ENCODE data around the gene SLC9A9. TPM values are rescaled to one million over a fixed set of nuclear protein-coding genes. Genes with fewer than 3 reads are reported as not detected.

Gene SLC9A9
- total and polyA plus RNA-seq, 2 donors (not counting 1 experiment from before 2014, with no cell fraction given) = 14.3 to 74.0 TPM

- Histone ChIP-seq H3K4me1 (ENCODE audit: control insufficient read depth, extremely low read depth, insufficient read depth, low read length) (peaks cover 3% of the 10 kb centered on the region), H3K9me3 (ENCODE audit: control insufficient read depth, insufficient read depth, low read depth, low read length) (no peaks in the 10 kb centered on the region), H3K4me2 (ENCODE audit: extremely low read depth, insufficient read depth, low read length) (no peak overlapping the region), H3K9ac (ENCODE audit: insufficient read depth, low read length) (no peak overlapping the region), H3K36me3 (ENCODE audit: control insufficient read depth, insufficient read depth, low read length) (no peaks in the 10 kb centered on the region), H3K4me3 (replicated peaks in 1 of 4; ENCODE audit: control extremely low read depth in 1 of 4, insufficient read depth in 1 of 4, low read depth in 3 of 4, low read length in 4 of 4) (no peak overlapping the region), H3K27me3 (ENCODE audit: control insufficient read depth, insufficient read depth, low read length) (no peaks in the 10 kb centered on the region), H3K27ac (ENCODE audit: insufficient read depth, low read length) (no peak overlapping the region), H4K20me1 (ENCODE audit: control insufficient read depth, extremely low read depth, insufficient read depth, low read length) (no peaks in the 10 kb centered on the region), H3K79me2 (ENCODE audit: control insufficient read depth, insufficient read depth, low read length) (no peaks in the 10 kb centered on the region), H2AFZ (ENCODE audit: low read length) (no peak overlapping the region)
- no peak for TF ChIP-seq EZH2 (IDR thresholded peaks at IDR 0.05; ENCODE audit: low read length, missing control alignments)
- no peak for TF ChIP-seq CTCF (conservative IDR thresholded peaks at IDR 0.05 in 1 of 2, IDR thresholded peaks at IDR 0.05 in 1 of 2; ENCODE audit: low read depth in 1 of 2, low read length in 2 of 2)
- DNase-seq (ENCODE audit: low read depth in 2 of 2) = no peak
Measured at GRCh38 chr3:143731776-143732175, 116.5 kb downstream of the SLC9A9 start.

GRCh38 chr3:143731320-143731719, 116.9 kb downstream of the SLC9A9 start:
- no peaks in the 10 kb centered on the region for H4K20me1 ChIP-seq (ENCODE audit: control insufficient read depth, extremely low read depth, insufficient read depth, low read length)
- TF ChIP-seq CTCF (conservative IDR thresholded peaks at IDR 0.05 in 1 of 2, IDR thresholded peaks at IDR 0.05 in 1 of 2; ENCODE audit: low read depth in 1 of 2, low read length in 2 of 2) (no peak), EZH2 (IDR thresholded peaks at IDR 0.05; ENCODE audit: low read length, missing control alignments) (no peak)
- H3K36me3 ChIP-seq (ENCODE audit: control insufficient read depth, insufficient read depth, low read length) = no peaks in the 10 kb centered on the region
- no peaks in the 10 kb centered on the region for H3K27me3 ChIP-seq (ENCODE audit: control insufficient read depth, insufficient read depth, low read length)
- no peak overlapping the region for H2AFZ ChIP-seq (ENCODE audit: low read length)
- H3K4me1 ChIP-seq (ENCODE audit: control insufficient read depth, extremely low read depth, insufficient read depth, low read length) = peaks cover 3% of the 10 kb centered on the region
- H3K9me3 ChIP-seq (ENCODE audit: control insufficient read depth, insufficient read depth, low read depth, low read length) = no peaks in the 10 kb centered on the region
- H3K4me2 ChIP-seq (ENCODE audit: extremely low read depth, insufficient read depth, low read length) = no peak overlapping the region
- H3K4me3 ChIP-seq (replicated peaks in 1 of 4; ENCODE audit: control extremely low read depth in 1 of 4, insufficient read depth in 1 of 4, low read depth in 3 of 4, low read length in 4 of 4) = no peak overlapping the region
- no peak for DNase-seq (ENCODE audit: low read depth in 2 of 2)
- no peak overlapping the region for H3K9ac ChIP-seq (ENCODE audit: insufficient read depth, low read length)
- no peaks in the 10 kb centered on the region for H3K79me2 ChIP-seq (ENCODE audit: control insufficient read depth, insufficient read depth, low read length)
- H3K27ac ChIP-seq (ENCODE audit: insufficient read depth, low read length) = no peak overlapping the region

GRCh38 chr3:143727391-143727790, 120.9 kb downstream of the SLC9A9 start:
- no peak overlapping the region for H3K4me3 ChIP-seq (replicated peaks in 1 of 4; ENCODE audit: control extremely low read depth in 1 of 4, insufficient read depth in 1 of 4, low read depth in 3 of 4, low read length in 4 of 4)
- no peaks in the 10 kb centered on the region for H4K20me1 ChIP-seq (ENCODE audit: control insufficient read depth, extremely low read depth, insufficient read depth, low read length)
- H2AFZ ChIP-seq (ENCODE audit: low read length) = no peak overlapping the region
- peak overlapping the region; percentile 48 for H3K4me2 ChIP-seq (ENCODE audit: extremely low read depth, insufficient read depth, low read length)
- H3K9me3 ChIP-seq (ENCODE audit: control insufficient read depth, insufficient read depth, low read depth, low read length) = no peaks in the 10 kb centered on the region
- H3K27ac ChIP-seq (ENCODE audit: insufficient read depth, low read length) = no peak overlapping the region
- H3K4me1 ChIP-seq (ENCODE audit: control insufficient read depth, extremely low read depth, insufficient read depth, low read length) = peaks cover 3% of the 10 kb centered on the region
- no peaks in the 10 kb centered on the region for H3K27me3 ChIP-seq (ENCODE audit: control insufficient read depth, insufficient read depth, low read length)
- TF ChIP-seq EZH2 (IDR thresholded peaks at IDR 0.05; ENCODE audit: low read length, missing control alignments) (no peak), CTCF (conservative IDR thresholded peaks at IDR 0.05 in 1 of 2, IDR thresholded peaks at IDR 0.05 in 1 of 2; ENCODE audit: low read depth in 1 of 2, low read length in 2 of 2) (no peak)
- H3K9ac ChIP-seq (ENCODE audit: insufficient read depth, low read length) = no peak overlapping the region
- DNase-seq (ENCODE audit: low read depth in 2 of 2) = peak in 1 of 2 donors; percentile 18
- no peaks in the 10 kb centered on the region for H3K79me2 ChIP-seq (ENCODE audit: control insufficient read depth, insufficient read depth, low read length)
- no peaks in the 10 kb centered on the region for H3K36me3 ChIP-seq (ENCODE audit: control insufficient read depth, insufficient read depth, low read length)

All from fibroblast of lung (primary cell).